Activated naive CD4-positive, alpha-beta T cell (primary cell): ENCODE data around the gene PTGER1.

ENCODE experiments used
- DNase-seq, 4 experiments: peaks; one replicate each; lab custom pipeline; 2025; lab: John Stamatoyannopoulos, UW

Gene PTGER1

GRCh38 chr19:14441041-14441938 is 33.9 kb downstream of the PTGER1 start:
- no peak for DNase-seq

GRCh38 chr19:14440049-14440448 is 35.1 kb downstream of the PTGER1 start:
- peak; percentile 39 to 71 (median 52) for DNase-seq

- no peak for DNase-seq
These were observed 36.1 kb downstream of the PTGER1 start for GRCh38 chr19:14439014-14439413.

- no peak for DNase-seq
These were observed 37.5 kb downstream of the PTGER1 start for GRCh38 chr19:14437578-14438140.

GRCh38 chr19:14435320-14436050 is 39.7 kb downstream of the PTGER1 start:
- no peak for DNase-seq

- DNase-seq = no peak
These were observed 40.4 kb downstream of the PTGER1 start for GRCh38 chr19:14434543-14435319.

GRCh38 chr19:14433554-14434501 is 41.3 kb downstream of the PTGER1 start:
- DNase-seq = peak in 2 of 4 experiments; percentile 24 to 46

GRCh38 chr19:14432791-14433553 is 42.2 kb downstream of the PTGER1 start, which contains the start of gene PKN1:
PKN1 (plus strand) TSS chr19:14433306; CDS start chr19:14433522, 216 bp downstream.
- DNase-seq = peak in 1 of 4 experiments; percentile 44

- no peak for DNase-seq
These were observed 44.4 kb downstream of the PTGER1 start for GRCh38 chr19:14430712-14431111.

- no peak for DNase-seq
These were observed 46.2 kb downstream of the PTGER1 start for GRCh38 chr19:14428882-14429416.

- no peak for DNase-seq
These were observed 47.7 kb downstream of the PTGER1 start for GRCh38 chr19:14427461-14427860.

GRCh38 chr19:14425696-14426138 is 49.4 kb downstream of the PTGER1 start:
- no peak for DNase-seq
